SK-N-SH (cell line): ENCODE measurements around the gene KIRREL2. TPM values are rescaled to one million over a fixed set of nuclear protein-coding genes. Genes with fewer than 3 reads are reported as not detected.

Experiments used
- CTCF ChIA-PET: fragments of 300-600, 350-600 bp; formaldehyde crosslinking; extraction: SDS; loops from one replicate; lab custom pipeline; 2021; lab: Yijun Ruan, JAX
- POLR2A ChIA-PET: fragments of 350-600 bp; sonication (Branson Sonifier 250); formaldehyde crosslinking; extraction: SDS; loops from one replicate; lab custom pipeline; 2020; ENCODE audit warnings: antibody characterized with exemption, inconsistent platforms; lab: Yijun Ruan, JAX
- DNase-seq: peaks from one replicate; pipeline ENCODE4 v3.0.0; 2012
- H2AFZ ChIP-seq: fragments of 200-600 bp; sonication (generic); 2 replicates; pipeline ENCODE4 v1.8.1; 2016; ENCODE audit warnings: antibody characterized with exemption, mild to moderate bottlenecking, low read depth
- H3F3A ChIP-seq: fragments of 200-600 bp; sonication (generic); replicated peaks from 2 replicates; pipeline ENCODE3; 2016; ENCODE audit warnings: antibody characterized with exemption, mild to moderate bottlenecking; ENCODE audit not compliant: insufficient read depth
- H3K27ac ChIP-seq, 2 experiments: fragments of 200-500 bp in 1 of 2; fragments of 200-600 bp in 1 of 2; sonication (Bioruptor generic) in 1 of 2; sonication (generic), shearing (Covaris generic) in 1 of 2; 2 replicates each; pipeline versions ENCODE4 v1.5.1 to v1.6.1; 2014 to 2016; ENCODE audit warnings: low read depth in 2 of 2, inconsistent platforms in 1 of 2, low read length in 1 of 2, mild to moderate bottlenecking in 1 of 2, mixed read lengths in 1 of 2
- H3K27me3 ChIP-seq: fragments of 200-600 bp; sonication (generic), shearing (Covaris generic); 2 replicates; pipeline ENCODE4 v1.6.1; 2016; ENCODE audit warnings: mixed run types; ENCODE audit not compliant: insufficient read depth
- H3K36me3 ChIP-seq, 2 experiments: fragments of 200-500 bp in 1 of 2; fragments of 200-600 bp in 1 of 2; sonication (Bioruptor generic) in 1 of 2; sonication (generic) in 1 of 2; replicated peaks in 1 of 2; 2 replicates each; pipeline versions ENCODE3 to v1.5.1; 2014 to 2016; ENCODE audit warnings: low read length in 1 of 2, mild to moderate bottlenecking in 1 of 2; ENCODE audit not compliant: insufficient read depth in 2 of 2, control insufficient read depth in 1 of 2
- H3K4me1 ChIP-seq, 2 experiments: fragments of 200-500 bp in 1 of 2; fragments of 200-600 bp in 1 of 2; sonication (Bioruptor generic) in 1 of 2; sonication (generic), shearing (Covaris generic) in 1 of 2; 2 replicates each; pipeline versions ENCODE4 v1.5.1 to v1.6.1; 2014 to 2016; ENCODE audit warnings: low read depth in 1 of 2, low read length in 1 of 2, mixed run types in 1 of 2; ENCODE audit not compliant: insufficient read depth in 2 of 2, control insufficient read depth in 1 of 2
- H3K4me2 ChIP-seq: fragments of 200-600 bp; sonication (generic), shearing (Covaris generic); 2 replicates; pipeline ENCODE4 v1.6.1; 2017; ENCODE audit warnings: mixed run types
- H3K4me3 ChIP-seq, 2 experiments: fragments of 200-500 bp in 1 of 2; fragments of 200-600 bp in 1 of 2; sonication (Bioruptor generic) in 1 of 2; sonication (generic), shearing (Covaris generic) in 1 of 2; 2 replicates each; pipeline versions ENCODE4 v1.5.1 to v1.8.1; 2014 to 2016; ENCODE audit warnings: low read depth in 2 of 2, inconsistent platforms in 1 of 2, low read length in 1 of 2, mild to moderate bottlenecking in 1 of 2, mixed read lengths in 1 of 2, moderate library complexity in 1 of 2
- H3K79me2 ChIP-seq: fragments of 200-600 bp; sonication (generic); 2 replicates; pipeline ENCODE4 v1.8.1; 2017; ENCODE audit warnings: mild to moderate bottlenecking; ENCODE audit not compliant: insufficient read depth
- H3K9ac ChIP-seq: fragments of 200-600 bp; sonication (generic); 2 replicates; pipeline ENCODE4 v1.6.1; 2017; ENCODE audit warnings: mixed run types
- H3K9me2 ChIP-seq: fragments of 200-600 bp; sonication (generic); 2 replicates; pipeline ENCODE4 v1.6.1; 2017; ENCODE audit warnings: mixed run types
- H3K9me3 ChIP-seq: fragments of 200-600 bp; sonication (generic); 2 replicates; pipeline ENCODE4 v1.6.1; 2017; ENCODE audit warnings: mixed run types, mild to moderate bottlenecking, moderate library complexity
- H4K20me1 ChIP-seq: fragments of 200-600 bp; sonication (generic); 2 replicates; pipeline ENCODE4 v1.6.1; 2017; ENCODE audit warnings: mild to moderate bottlenecking, mixed run types; ENCODE audit not compliant: insufficient read depth
- ELF1 ChIP-seq: IDR thresholded peaks from 2 replicates; pipeline ENCODE4 v1.4.0; 2012
- EZH2phosphoT487 ChIP-seq: fragments of 200-600 bp; sonication (generic); IDR thresholded peaks from 2 replicates; pipeline ENCODE4 v1.6.1; 2017; ENCODE audit warnings: low read depth, mixed run types, mild to moderate bottlenecking, antibody characterized with exemption, moderate library complexity, borderline replicate concordance
- FOXJ3 ChIP-seq: sonication (generic); formaldehyde crosslinking; IDR thresholded peaks from 2 replicates; pipeline ENCODE4 v1.5.1; 2020; ENCODE audit warnings: mild to moderate bottlenecking, missing genetic modification reagents
- GABPA ChIP-seq: IDR thresholded peaks from 2 replicates; pipeline ENCODE4 v1.4.0; 2012; ENCODE audit warnings: low read depth, mild to moderate bottlenecking
- JUND ChIP-seq: IDR thresholded peaks from 2 replicates; pipeline ENCODE4 v1.4.0; 2012
- MEF2A ChIP-seq: IDR thresholded peaks from 2 replicates; pipeline ENCODE4 v1.4.0; 2012; ENCODE audit warnings: low read depth, borderline replicate concordance
- POLR2AphosphoS5 ChIP-seq: IDR thresholded peaks from 2 replicates; pipeline ENCODE4 v1.6.1; 2012; ENCODE audit warnings: low read depth, low read length
- RCOR1 ChIP-seq: fragments of 150-350 bp; IDR thresholded peaks from 2 replicates; pipeline ENCODE4 v1.6.1; 2017; ENCODE audit warnings: antibody characterized with exemption, low read length
- REST ChIP-seq: IDR thresholded peaks from 2 replicates; pipeline ENCODE4 v1.6.1; 2012; ENCODE audit warnings: mild to moderate bottlenecking, low read depth, low read length, moderate library complexity
- SIN3A ChIP-seq: IDR thresholded peaks from 2 replicates; pipeline ENCODE4 v1.6.1; 2012; ENCODE audit warnings: low read depth, mild to moderate bottlenecking, low read length, moderate library complexity, borderline replicate concordance
- SMC3 ChIP-seq: IDR thresholded peaks from 2 replicates; pipeline ENCODE4 v1.6.1; 2012; ENCODE audit warnings: low read depth, low read length, improper control_type of control experiment
- TEAD4 ChIP-seq: IDR thresholded peaks from 2 replicates; pipeline ENCODE4 v1.4.0; 2012; ENCODE audit warnings: mild to moderate bottlenecking, borderline replicate concordance; ENCODE audit not compliant: insufficient read depth
- USF1 ChIP-seq: IDR thresholded peaks from 2 replicates; pipeline ENCODE4 v1.4.0; 2012; ENCODE audit warnings: low read depth, borderline replicate concordance
- YY1 ChIP-seq: IDR thresholded peaks from 2 replicates; pipeline ENCODE4 v1.4.0; 2012; ENCODE audit warnings: low read depth, mild to moderate bottlenecking
- WGBS: methylation state at CpG from one replicate; pipeline ENCODE4 v1.1.6; 2017; ENCODE audit warnings: low lambda C conversion rate; 5-methylcytosine and 5-hydroxymethylcytosine counted together
- polyA plus RNA-seq, 3 experiments: library from polyadenylated mRNA; depleted of rRNA; stranded (reverse); fragments of >200 nt; gene quantifications; 2 replicates each; pipeline ENCODE4 v1.2.3, GENCODE V29; 2012
- TF ChIP-seq, protein P1 (sequence below): fragments of 150-350 bp; IDR thresholded peaks from 2 replicates; pipeline ENCODE4 v1.6.1; 2017; ENCODE audit warnings: antibody characterized with exemption, low read length, low read depth, borderline replicate concordance
- TF ChIP-seq, protein P2 (sequence below): IDR thresholded peaks from 2 replicates; pipeline ENCODE4 v1.4.0; 2012; ENCODE audit warnings: low read depth
- TF ChIP-seq, protein P3 (sequence below): IDR thresholded peaks from 2 replicates; pipeline ENCODE4 v1.4.0; 2012; ENCODE audit warnings: low read depth, borderline replicate concordance

KIRREL2 gene
- polyA plus RNA-seq, 1 of the 3 experiments (the other 2 are of a cell fraction) = 0.21 TPM

- no peak overlapping the region for H3K4me2 ChIP-seq
- no peak for TF ChIP-seq RCOR1
- no peak for TF ChIP-seq SMC3
- TF ChIP-seq ELF1 = no peak
- TF ChIP-seq JUND = no peak
- TF ChIP-seq, protein P1, sequence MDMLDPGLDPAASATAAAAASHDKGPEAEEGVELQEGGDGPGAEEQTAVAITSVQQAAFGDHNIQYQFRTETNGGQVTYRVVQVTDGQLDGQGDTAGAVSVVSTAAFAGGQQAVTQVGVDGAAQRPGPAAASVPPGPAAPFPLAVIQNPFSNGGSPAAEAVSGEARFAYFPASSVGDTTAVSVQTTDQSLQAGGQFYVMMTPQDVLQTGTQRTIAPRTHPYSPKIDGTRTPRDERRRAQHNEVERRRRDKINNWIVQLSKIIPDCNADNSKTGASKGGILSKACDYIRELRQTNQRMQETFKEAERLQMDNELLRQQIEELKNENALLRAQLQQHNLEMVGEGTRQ = no peak
- no peak for TF ChIP-seq YY1
- TF ChIP-seq, protein P2, sequence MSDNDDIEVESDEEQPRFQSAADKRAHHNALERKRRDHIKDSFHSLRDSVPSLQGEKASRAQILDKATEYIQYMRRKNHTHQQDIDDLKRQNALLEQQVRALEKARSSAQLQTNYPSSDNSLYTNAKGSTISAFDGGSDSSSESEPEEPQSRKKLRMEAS = no peak
- no peak for TF ChIP-seq GABPA
- no peak for TF ChIP-seq SIN3A
- TF ChIP-seq TEAD4 = no peak
- TF ChIP-seq MEF2A = no peak
- no peak for TF ChIP-seq USF1
- TF ChIP-seq, all 33 proteins: peak for 0
- ChIA-PET POLR2A (no interaction called here), CTCF (interaction anchor here (0.6 to 1.3 kb wide), 4 partner anchors 8 to 42 kb away, joined by 3 to 4 read pairs (median 3); no protein-coding TSS in a partner anchor)
- H4K20me1 ChIP-seq = no peaks in the 10 kb centered on the region
- no peaks in the 10 kb centered on the region for H3K9me2 ChIP-seq
- H2AFZ ChIP-seq = no peak overlapping the region
- H3K79me2 ChIP-seq = no peaks in the 10 kb centered on the region
- H3K4me3 ChIP-seq = no peak overlapping the region
- no peak for DNase-seq
- H3F3A ChIP-seq = no peaks in the 10 kb centered on the region
- H3K27me3 ChIP-seq = no peaks in the 10 kb centered on the region
- no peaks in the 10 kb centered on the region for H3K4me1 ChIP-seq
- 92% methylated on average over 12 of the region's 18 CpGs for WGBS
- peaks cover 8 to 12% of the 10 kb centered on the region in 2 experiments for H3K36me3 ChIP-seq
- no peaks in the 10 kb centered on the region for H3K9me3 ChIP-seq
- H3K9ac ChIP-seq = no peak overlapping the region
- H3K27ac ChIP-seq = no peak overlapping the region
Measured at GRCh38 chr19:35889370-35890112, 32.8 kb downstream of the KIRREL2 start.

- Histone ChIP-seq H3K4me2 (no peak overlapping the region), H3K79me2 (no peaks in the 10 kb centered on the region), H3K36me3 (peaks cover 8 to 12% of the 10 kb centered on the region in 2 experiments), H3K4me3 (no peak overlapping the region), H3K9me3 (no peaks in the 10 kb centered on the region), H3K9ac (no peak overlapping the region), H2AFZ (no peak overlapping the region), H3K27me3 (no peaks in the 10 kb centered on the region), H4K20me1 (no peaks in the 10 kb centered on the region), H3K9me2 (no peaks in the 10 kb centered on the region), H3K27ac (no peak overlapping the region), H3K4me1 (no peaks in the 10 kb centered on the region), H3F3A (no peaks in the 10 kb centered on the region)
- no peak for DNase-seq
- POLR2A ChIA-PET = no interaction called here
- 96% methylated on average over 13 of the region's 13 CpGs for WGBS
- TF ChIP-seq ELF1 (no peak), SIN3A (no peak), EZH2phosphoT487 (no peak), FOXJ3 (CRISPR knock-in tag) (no peak), GABPA (no peak), POLR2AphosphoS5 (no peak), REST (no peak), SMC3 (no peak)
- TF ChIP-seq, protein P3, sequence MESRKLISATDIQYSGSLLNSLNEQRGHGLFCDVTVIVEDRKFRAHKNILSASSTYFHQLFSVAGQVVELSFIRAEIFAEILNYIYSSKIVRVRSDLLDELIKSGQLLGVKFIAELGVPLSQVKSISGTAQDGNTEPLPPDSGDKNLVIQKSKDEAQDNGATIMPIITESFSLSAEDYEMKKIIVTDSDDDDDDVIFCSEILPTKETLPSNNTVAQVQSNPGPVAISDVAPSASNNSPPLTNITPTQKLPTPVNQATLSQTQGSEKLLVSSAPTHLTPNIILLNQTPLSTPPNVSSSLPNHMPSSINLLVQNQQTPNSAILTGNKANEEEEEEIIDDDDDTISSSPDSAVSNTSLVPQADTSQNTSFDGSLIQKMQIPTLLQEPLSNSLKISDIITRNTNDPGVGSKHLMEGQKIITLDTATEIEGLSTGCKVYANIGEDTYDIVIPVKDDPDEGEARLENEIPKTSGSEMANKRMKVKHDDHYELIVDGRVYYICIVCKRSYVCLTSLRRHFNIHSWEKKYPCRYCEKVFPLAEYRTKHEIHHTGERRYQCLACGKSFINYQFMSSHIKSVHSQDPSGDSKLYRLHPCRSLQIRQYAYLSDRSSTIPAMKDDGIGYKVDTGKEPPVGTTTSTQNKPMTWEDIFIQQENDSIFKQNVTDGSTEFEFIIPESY = no peak
- TF ChIP-seq, protein P2 = no peak
- CTCF ChIA-PET = interaction anchor here (0.6 to 4.6 kb wide), 3 partner anchors 8 to 42 kb away, joined by 3 to 21 read pairs (median 3); no protein-coding TSS in a partner anchor
Measured at GRCh38 chr19:35890113-35890650, 33.5 kb downstream of the KIRREL2 start.
